DLD1 (cell line): ENCODE data around the gene CFAP61.
"Not testable (repeated sequence)": the region's sequence is repeated elsewhere in the genome, so short reads cannot be mapped to it uniquely, and the experiment has no call there.

Source experiments
- in situ Hi-C: cut with HindIII; loops from 2 replicates; pipeline ENCODE4 v1.10.0; 2017; ENCODE audit warnings: low sequenced_read_pairs

Gene CFAP61

DNA sequence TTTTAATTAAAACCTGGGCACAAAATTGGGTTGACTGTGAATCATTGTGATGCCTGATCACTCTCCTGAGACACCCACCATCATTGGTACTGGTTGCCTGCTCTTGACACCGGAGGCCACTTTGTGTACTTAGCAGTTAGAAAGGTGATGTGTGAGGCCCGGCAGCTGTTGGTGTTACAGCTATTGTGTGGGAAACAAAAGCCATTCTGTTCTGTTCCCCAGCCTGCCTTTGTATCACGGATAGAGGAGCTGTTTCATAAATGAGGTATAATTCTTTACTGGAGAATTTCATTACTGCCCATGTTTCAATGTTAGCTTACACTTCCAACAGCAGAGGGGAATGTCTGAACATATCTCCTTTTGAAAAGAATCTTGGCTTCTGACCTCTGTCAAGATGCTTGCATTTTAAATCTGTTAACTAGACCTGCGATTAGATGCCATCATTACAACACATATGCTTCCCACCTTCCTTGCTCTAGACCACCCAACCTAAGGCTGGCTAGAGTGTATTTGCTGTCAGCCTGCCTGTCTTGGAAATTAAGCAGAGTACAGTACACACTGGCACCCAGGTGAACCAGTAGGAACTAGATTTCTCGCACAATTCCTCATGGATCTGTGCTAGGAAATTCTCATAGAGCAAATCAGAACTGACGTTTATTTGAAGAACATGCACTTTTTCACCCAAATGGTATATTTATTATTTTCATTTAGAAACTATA is 173.2 kb downstream of the CFAP61 start:
- in situ Hi-C loops, result no loop called here

- in situ Hi-C loops, result no loop called here
Measured at GRCh38 chr20:20226554-20226953, 174.2 kb downstream of the CFAP61 start.

DNA sequence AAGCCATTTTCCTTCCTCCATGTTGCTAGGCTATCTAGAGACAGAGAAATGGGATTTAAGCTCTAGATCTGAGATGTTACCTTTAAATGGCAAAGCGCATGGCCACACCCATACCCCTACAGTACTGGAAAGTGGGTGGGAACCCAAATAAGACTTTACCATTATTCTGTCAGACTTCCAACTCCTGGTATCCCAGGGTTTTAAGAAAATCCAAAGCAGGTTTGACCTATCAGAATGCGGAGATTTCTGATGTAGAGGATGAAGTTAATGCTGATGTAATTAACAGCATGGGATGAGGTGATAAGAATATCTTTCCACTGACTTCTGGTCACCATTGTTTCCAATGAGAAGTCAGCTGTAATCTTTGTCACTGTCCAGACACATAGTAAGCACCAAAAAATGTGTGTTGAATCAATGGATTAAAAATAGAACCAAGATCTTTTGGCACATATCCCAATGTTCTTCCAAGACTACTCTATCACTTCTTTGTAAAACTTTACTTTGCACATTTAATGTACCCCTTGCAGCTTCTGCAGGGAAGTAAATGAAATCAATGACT is 174.8 kb downstream of the CFAP61 start:
- in situ Hi-C loops, result no loop called here

DNA sequence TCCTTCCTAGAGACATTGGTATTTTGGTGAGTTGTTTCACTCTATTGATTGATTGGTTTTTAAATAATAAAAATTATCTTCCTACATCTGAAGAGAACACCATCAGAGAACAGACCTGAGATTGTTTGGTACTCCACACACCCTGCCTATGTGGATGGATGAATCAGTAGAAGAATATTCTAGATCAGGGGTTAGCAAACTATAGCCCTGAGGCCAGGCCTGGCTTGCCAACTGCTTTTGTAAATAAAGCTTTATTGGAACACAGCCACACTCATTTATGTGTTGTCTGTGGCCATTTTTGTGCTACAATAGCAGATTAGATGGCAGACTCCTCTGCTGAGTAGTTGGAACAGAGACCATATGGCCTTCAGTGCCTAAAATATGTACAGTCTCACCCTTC is 176.0 kb downstream of the CFAP61 start:
- in situ Hi-C loops, result no loop called here

DNA sequence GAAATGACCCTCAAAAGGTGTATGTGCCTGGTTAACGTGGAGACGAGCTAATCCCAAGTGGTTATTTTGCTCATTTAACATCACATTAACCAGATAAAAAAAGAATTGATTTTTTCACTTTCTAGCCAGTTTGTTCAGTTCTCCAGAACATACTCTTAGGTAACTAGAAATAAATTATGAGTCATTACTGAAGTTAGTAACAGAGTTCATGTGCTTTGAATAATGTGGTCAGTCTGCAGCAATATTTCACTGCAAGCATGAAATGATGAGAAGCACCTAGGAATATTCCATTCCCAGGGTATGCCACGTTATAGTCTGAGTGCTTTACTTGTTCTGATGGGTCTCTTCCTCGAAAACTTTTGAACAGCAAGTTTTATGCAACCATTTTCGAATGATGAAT is 177.3 kb downstream of the CFAP61 start:
- in situ Hi-C loops, result no loop called here

DNA sequence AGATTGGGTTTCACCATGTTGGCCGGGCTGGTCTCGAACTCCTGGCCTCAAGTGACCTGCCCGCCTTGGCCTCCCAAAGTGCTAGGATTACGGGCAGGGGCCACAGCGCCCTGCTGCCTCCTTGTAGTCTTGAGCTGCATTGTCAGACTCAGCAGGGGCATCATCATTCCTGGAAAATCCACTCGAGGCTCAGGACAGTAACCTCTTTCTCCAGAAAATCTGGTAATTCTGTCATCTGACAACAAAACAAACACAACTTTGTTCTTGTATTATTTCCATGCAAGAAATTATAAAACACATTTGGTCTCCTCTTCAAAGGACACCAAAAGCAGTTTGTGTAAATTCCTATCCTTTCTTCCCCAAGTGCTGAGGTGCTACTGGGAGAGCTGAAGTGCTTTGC is 178.4 kb downstream of the CFAP61 start:
- in situ Hi-C loops, result no loop called here

DNA sequence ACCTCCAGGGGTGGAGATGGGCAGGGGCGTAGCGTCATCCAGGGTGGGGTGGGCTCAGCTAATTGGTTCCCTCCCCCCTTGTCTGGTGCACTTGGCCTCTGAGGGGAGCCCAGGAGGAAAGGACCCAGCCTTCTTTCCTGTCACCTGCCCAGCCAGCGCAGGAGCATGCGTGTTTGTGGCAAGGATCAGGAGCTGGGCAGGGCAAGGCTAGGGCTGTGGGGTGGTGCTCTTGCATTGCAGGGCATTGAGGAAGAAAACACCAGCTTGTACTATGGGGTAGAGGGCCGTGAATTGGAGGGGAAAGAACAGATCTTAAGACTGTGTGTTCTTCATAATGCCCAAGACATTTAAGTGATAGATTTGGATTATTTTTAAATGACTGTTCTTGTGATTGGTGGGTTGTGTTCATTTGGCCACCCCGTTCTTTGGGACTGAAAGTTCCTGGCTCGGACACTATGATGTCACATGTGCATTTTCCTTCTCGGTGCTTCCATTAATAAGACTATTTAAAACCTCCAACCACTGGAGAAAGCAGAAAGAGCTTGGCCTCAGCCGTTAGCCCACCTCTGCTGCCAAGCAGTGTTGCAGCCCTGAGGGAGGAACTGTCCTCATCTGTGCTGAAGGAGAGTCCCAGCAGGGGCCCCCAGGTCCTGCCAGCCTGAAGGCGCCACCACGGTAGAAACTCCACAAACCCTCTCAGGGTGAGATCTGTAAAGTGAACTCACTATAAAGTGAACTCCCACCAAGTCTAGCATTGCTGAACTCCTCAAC is 179.4 kb downstream of the CFAP61 start:
- in situ Hi-C loops, result no loop called here

DNA sequence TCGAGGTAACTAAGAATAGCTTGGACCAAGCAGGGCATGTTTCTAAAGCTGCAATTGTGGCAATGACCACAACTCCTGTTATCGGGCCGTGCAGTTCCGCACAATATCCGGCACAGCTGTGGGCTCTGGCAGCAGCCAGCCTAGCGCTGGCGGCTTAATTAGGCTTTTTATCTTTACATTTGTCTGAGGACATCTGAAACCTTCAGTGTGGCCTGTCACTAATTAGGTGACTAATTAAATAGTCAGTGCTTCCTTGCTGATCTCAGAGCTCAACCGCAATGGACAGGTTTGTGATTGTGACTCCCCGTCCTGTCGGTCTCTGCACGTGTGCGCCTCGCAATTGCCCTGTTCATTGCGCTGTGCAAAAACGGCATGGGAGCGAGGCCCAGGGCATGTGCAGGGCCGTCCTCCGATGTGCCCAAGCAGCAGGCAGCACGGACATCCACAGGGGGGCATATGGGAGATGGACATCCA is 180.7 kb downstream of the CFAP61 start:
- in situ Hi-C loops, result no loop called here

DNA sequence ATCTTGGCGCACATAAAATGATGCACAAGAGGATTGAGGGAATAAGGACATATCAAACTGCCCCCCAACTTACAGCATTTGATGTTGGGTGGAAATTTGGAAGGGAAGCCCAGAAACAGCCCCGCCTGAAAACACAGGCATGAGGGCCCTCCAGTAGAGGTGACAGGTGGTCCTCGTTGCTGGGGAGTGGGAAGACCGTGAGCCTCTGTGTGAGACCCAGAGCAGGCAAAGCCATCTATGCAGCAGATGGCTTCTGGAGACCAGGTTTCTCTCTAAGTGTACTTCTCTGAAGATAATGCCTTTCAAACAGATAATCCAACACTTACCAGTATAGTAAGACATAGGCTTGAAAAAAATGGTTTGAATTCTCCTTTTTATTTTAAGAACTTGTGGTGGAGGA is 183.3 kb downstream of the CFAP61 start:
- in situ Hi-C loops, result no loop called here

GRCh38 chr20:20237093-20237959 is 185.0 kb downstream of the CFAP61 start:
- in situ Hi-C loops, result no loop called here

DNA sequence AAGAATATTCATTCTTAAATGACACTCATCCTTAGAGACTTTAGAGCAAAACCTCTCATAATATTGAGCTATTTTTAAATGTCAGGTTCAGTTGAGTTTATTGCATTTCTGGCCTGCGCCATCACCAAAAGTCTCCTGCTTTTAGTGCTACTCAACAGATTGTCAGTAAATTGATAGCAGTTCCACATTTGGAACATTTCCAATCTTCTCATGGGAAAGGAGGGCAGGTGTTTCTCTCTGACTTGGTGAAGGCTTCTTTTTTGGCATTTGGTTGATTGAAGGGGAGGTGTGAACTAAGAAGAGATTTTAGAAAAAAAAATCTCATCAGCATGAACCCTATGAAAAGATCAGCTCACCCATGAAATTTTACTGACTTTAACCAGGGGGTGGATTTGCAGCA is 189.6 kb downstream of the CFAP61 start:
- in situ Hi-C loops, result no loop called here

GRCh38 chr20:20244384-20244783 is 192.1 kb downstream of the CFAP61 start:
- in situ Hi-C loops, result not testable (repeated sequence)

GRCh38 chr20:20246996-20247633 is 194.8 kb downstream of the CFAP61 start:
- in situ Hi-C loops, result no loop called here

GRCh38 chr20:20248620-20249200 is 196.4 kb downstream of the CFAP61 start:
- in situ Hi-C loops, result no loop called here

GRCh38 chr20:20251317-20251716 is 199.0 kb downstream of the CFAP61 start:
- in situ Hi-C loops, result no loop called here

DNA sequence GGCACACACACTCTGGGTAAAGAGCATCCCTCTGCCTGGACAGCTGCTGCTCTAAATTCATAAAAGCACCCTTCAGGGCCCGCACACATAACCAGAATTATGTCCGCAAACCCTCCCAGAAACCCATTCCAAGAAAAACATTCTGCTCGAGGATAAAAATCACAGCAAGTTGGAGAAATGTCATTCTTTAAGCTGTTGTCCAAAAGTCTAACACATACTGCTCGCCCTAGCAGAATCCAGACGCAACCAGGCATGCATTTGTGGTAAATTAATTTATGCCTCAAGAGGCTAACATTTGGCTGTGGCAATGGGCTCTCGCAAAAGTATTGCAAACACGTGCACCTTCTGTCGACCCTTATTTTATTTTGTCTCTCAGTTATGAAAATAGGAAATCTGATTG is 199.5 kb downstream of the CFAP61 start:
- in situ Hi-C loops, result no loop called here

- in situ Hi-C loops, result no loop called here
Measured at GRCh38 chr20:20253039-20253743, 200.9 kb downstream of the CFAP61 start.

- in situ Hi-C loops, result no loop called here
Measured at GRCh38 chr20:20253744-20254330, 201.5 kb downstream of the CFAP61 start.

- in situ Hi-C loops, result no loop called here
Measured at GRCh38 chr20:20255099-20255498, 202.8 kb downstream of the CFAP61 start.
